C1 segment of cervical spinal cord (tissue), 14 donors: ENCODE measurements around the gene ERG.

Experiments used
- DNase-seq, 14 donors: peaks; one replicate each; lab custom pipeline; 2025; lab: John Stamatoyannopoulos, UW

Gene ERG

DNA sequence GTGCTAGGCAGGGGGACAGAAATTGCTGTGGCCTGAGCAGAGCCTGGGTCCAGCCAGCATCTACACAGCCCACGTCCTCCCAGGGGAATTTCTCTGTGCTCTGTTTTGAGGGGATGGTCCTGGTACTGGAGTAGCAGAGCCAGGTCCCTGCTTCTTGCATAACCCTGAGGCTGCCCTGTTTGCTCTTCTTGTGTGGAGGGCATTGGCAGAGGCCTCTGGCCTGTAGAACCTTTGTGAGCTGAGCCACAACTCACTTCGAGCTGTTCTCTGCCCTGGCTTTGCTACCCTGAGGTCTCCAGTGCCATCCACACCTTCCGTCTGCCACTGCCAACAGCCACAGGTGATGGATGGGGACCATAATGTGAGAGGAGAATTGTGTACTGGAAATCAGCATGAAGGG is 139.6 kb downstream of the ERG start:
- no peak for DNase-seq

DNA sequence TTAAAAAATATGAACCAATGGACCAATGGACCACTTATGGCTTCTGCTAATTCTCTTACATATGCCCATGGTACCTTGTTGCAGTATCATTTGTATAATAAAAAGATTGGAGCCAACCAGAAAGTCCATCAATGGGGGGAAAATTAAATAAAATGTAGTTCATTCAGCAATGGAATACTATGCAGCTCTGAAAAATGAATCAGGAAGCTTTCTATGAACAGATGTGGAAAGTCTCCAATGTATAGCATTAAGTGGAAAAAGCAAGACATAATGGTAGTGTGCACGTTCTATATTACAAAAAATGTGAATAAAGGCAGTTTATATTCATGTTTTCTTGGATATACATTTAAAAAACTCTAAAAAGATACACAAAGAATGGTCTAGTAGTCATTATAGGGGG is 140.2 kb downstream of the ERG start:
- no peak for DNase-seq

DNA sequence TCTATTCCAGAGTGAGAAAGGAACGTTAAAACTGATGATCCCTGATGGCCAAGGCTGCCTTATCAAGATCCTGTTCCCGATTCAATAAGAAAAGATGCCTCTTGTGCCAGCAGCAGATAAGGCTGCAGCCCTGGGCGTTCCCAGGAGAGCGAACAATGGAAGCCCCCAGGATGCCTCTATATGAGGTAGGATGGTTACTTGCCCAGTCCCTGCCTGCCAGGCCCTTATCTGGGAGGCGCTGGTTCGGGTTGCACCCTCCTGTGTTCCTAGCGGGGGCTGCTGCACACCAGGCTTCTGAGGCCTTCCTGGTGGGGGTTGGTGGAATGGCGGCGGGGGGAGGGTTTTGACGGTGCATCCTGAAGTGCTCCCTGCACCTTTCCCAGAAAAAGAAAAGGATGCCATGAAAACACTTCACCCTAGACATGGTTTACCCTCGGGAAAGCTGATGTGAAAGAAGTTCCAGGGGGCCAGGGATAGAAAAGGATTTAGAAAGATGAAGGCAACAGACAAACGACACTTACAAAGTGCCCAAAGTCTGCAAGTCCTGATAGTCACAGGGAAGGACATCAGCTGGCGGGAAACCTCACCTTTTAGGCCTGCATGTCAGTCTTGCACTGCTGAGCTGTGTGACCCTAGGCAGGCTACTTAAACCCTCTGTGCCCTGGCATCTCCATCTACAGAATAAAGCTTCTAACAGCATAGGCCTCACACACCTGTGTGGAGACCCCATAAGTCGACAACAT is 141.2 kb downstream of the ERG start:
- no peak for DNase-seq

DNA sequence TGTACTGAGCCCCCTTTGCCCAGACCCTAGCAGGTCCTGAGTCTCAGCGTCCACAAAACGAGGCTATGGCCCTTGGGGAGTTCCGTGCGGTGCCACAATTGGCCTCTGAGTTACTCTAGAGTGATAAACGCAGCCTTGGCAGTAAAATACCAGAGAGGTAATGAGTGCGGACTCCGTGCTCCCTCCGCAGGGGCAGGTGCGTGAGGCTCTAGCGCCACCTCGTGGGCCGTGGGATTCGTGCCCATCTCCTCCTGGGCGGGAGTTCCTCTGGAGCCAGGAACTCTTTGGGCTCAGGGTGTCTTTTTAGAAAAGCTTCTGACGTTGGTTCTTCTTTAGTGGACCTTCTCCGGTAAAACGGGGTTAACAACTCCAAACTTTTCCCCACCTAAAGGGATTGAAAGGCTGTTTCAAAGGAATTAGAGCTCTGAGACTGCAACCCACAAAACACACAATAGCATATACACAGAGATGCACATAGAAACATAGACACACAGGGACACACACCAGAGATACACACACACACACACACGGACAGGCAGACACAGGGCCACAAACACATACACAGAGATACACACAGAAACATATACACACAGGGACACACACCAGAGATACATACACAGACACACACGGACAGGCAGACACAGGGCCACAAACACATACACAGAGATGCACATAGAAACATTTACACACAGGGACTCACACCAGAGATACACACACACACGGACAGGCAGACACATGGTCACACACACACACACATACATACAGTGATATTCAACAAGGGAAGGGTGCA is 142.1 kb downstream of the ERG start:
- peak in 8 of 14 donors; percentile 4 to 51 (median 16) for DNase-seq

DNA sequence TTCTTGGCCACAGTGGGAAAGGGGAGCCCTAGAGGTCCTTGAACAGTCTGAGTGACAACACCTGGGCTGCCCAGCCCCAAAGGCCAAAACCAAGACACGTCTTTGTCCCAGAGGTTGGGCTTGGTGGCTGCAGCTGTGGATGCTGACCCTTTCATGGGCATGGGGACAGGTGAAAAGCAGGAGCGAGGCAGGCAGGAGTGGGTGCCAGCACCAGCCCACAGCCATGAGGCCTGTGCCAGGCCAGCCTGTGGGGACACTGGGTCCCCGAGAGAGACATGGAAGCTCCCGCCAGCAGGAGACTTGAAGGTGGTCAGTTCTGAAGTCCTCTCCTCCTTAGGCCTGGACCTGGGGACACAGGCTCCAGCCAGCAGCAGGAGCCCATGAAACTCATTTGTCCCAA is 142.9 kb downstream of the ERG start:
- DNase-seq, result no peak

DNA sequence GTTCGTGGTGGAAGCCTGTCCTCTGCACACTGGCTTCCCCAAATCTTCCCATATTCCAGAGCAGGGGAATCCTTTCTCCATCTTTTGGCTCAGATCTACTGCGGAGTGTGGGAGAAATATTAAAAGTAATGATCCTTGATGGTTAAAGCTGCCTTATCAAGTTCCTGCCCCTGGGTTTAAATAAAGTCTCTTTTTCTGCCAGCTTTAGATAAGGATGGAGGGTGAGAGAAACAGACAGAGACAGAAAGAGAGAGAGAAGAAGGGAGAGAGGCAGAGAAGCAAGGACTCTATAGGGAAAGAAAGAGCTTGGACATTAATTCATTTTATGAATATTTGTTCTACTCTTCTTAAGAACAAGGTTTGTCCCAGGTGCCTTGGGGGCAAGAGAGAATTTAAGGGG is 143.5 kb downstream of the ERG start:
- no peak for DNase-seq

DNA sequence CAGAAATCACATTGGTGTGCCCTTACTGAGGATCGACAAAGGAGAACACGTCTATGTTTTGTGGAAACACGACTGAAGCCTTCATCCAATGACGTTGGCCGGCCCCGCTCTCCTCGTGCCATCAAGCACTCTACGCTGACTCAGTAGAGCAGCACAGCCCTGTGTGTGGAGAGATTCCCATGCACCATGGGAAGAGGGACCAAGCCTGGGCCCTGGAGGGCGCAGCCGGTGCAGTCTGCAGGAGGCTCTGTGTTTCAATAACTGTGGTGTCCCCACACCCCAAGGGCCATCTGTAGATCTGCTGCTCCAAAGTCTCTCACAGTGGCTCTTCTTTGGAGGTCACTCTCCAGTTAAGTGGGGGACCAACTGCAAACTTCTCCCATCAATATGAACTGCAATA is 144.0 kb downstream of the ERG start:
- no peak for DNase-seq

DNA sequence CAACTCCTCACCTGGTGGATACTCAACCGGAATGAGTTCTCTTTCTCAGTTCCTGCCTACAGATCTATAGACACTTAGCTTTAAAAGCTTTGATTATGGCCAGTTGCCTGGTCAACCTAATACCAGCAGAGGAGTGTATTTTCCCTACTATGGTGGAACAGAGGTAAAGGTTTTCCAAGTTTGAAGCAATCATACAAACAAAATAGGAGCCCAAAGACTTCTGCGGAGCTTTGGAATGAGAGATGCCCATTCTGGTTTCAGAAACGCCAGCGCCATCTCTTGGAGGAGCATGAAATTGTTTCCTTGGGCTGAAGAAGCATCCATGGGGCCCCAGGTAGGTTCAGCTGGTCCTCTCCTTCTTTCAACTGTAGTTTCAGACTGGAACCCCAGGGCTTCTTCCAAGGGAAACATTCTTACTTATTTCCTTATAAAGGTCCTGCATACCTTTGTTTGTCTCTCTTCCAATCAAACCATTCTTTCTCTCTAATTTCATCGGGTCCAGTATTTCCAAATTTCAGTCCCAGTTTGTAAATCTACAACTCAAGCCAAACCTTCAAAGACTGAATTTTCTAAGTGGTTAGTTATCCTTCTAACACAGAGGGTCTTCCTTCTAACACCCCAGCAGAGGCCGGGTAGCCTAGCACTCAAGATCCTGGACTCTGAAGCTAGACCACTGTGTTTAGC is 145.6 kb downstream of the ERG start:
- DNase-seq, result no peak

DNA sequence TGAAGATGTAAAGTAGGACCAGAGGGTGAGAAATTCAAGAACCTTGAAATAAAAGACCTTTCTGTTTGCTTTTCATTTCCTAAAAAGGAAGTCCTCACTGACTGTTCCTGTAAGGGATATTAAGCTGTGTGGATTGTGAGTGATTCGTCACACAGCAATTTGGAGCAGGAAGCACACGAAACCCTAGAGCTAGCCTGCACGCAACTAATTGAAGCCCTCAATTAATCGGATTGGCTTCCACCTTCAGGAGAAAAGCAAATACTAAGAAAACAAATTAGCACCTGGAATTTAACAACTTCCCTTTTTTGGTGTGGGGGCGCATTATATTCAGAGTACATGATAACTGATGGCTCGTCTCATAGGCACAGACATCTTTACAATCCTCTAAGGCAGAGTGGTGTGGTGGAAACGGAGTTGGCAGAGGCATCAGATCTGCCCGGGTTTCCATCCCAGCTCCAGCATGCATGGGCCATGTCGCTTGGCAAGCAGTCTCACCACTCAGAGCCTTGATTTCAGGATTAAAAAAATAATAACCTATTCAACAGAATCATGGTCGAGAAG is 146.2 kb downstream of the ERG start:
- no peak for DNase-seq

DNA sequence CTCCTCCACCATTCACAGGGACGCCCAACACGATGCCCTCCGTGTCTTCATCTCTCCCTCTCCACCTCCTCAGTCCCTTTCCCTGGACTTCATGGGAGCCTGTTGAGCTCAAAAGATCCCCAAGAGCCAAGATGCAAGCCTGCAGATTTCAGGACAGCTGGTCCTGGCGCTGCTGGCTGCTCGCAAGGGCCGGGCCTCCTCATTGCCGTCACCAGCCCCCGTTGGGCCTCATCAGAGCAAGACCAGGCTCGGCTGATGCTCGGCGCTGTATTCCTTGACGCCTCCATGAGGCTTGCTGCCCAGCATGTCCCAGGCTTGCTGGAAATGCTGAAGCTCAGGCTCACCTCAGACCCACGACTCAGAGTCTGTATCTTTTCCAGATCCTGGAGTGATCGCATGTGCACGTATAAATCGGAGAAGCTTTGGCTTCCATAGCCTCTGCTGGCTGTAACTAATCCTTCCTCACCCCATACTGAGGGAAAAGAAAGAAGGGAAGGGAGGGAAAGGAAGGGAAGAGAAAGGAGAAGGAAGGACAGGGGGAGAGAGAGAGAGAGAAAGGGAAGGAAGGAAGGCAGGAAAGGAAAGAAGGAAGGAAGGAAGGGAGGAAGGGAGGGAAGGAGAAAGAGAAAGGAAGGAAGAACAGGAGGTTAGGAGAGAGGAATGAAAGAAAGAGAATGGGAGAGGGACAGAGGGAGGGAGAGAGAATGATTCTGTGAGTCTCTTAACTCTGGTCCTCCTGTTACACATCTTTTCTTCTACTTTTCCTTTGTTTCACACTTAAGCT is 146.9 kb downstream of the ERG start:
- no peak for DNase-seq

DNA sequence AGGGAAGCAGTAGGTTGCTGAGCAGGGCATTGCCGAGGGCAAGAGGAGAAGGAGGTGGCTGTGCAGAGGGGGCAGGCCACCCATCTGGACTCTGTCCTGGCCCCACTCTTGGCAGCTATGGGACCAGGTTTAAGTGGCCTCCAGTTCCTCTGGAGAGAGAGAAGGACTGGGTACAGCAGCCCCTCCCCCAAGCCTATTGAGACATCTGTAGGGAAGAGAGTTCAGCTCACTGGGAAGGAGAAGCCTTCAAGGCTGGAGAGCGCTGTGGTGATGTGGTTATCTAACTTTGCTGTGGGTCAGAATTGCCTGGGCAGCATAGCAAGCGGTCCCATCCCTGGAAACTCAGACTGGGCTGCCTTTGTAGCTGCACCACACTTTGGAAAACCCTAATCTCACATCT is 147.6 kb downstream of the ERG start:
- DNase-seq, result no peak

DNA sequence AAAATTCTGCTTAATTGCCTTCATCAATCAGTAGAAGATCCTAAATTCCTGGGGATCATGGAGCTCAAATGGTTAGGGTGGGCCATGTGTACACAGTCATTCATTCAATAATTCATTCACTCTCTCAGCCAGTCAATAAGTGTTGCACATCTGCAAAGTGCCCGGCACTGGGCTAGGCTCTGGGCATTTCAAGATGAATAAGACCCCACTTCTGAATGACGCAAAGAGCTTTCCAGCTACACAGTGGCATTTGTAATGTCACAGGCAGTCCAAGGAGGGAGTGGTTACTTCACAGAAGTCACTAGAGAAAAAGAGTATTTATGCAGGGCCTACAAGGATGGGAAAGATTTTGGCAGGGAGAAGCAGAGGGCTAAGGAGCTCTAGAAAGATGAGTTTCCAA is 148.3 kb downstream of the ERG start:
- no peak for DNase-seq

DNA sequence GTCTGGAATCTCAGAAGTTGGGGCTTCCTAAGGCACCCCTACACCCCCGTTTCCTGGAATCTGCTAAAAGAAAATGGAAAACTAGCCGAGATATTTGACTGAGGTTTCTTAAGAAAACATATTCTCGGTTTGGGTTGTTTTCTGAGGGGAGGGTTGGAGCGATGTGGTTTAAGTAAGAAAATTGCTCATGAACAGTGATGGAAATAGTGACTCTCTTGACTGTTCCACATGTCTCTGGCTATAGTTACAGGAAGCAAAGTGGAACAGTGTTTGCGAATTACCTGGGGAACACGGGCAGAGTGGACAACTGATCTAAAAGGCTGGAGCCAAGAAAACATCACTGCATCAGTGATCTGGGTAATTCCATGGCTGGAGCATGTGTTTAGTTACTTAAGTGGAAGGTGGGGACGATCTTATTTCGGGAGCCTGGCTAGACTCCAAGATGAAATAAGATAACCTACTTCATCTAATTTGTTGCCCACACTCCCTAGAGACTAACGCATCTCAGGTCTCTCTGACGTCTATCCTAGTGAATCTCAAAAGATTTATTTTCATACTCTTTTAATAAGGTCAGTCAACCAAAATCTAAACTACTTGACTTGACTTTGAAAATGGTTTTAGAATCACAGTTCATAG is 149.0 kb downstream of the ERG start:
- DNase-seq, result no peak

DNA sequence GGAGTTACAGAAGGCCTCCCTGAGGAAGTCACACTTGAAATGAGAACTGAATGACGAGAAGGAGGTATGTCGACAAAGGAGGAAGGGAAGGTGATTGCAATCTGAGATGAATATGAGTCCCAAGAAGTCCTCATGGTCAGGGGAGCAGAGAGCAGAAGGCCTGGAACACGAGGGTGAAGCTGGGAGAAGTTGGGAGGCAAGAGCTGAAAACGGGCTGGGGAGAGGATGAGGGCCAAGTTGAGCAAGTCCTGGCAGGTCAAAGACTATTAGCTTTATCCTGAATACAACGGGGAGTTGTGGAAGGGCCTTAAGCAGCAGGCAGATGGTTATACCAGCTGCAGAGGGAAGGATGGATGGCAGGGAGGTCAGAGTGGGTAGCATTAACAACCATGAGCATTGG is 152.0 kb downstream of the ERG start:
- DNase-seq, result no peak

DNA sequence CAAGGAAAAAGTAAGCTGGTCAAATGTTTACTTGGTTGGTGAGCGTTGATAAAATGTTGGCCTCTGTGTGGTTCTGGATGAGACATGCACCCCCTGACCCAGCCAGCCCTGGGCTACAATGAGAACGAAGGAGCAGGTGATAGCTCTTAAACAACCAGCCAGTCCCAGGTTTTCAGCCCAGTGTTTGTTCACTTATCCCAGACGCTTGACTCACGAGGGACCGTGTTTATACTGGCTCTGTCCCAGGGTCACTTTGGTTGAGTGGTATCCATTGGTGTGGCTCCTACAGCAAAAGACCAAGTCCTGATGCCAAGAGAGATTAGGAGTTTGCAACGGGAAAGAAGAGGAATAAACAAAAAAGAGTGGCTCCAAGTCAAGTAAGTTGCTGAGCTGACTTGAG is 154.6 kb downstream of the ERG start:
- DNase-seq, result no peak

DNA sequence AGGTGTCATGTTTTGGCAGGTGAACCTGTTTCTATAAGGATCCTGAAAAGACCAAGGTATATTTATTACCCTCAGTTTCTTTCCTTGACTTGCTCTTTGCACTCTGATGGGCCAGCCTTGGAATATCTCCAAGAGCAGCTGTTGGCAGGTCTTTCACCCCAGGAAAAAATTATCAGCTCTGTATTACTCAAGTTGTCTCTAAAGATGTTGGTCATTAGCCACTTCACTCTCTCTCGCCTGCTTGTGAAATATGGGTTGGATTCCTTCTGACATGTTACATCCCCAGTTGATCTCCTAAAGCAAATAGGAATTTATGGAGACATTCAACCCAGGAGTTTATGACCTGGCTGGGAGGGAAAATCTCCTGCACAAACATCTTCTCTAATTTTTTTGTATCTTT is 155.5 kb downstream of the ERG start:
- DNase-seq, result no peak

DNA sequence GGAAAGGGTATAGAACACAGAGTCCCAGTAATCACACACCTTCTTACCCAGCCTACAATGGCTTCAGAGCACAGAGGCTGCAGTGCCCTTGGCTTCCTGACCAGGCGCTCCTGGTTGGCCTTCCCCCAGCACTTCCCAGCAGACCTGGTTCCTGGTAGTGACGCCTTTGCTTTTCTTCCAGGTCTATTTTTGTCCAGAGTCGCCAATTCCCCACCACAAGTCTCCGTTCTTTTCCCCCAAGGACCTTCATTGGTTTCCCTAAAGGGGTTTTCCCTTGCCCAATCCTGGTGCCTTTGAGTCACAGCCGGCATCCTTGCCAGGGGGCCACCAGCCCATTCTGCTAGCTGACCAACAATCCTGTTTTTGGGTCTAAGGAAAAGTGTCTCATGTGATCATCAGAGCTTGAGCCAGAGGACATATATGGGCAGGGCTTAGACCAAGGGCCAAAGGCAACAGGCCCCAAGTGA is 156.7 kb downstream of the ERG start:
- DNase-seq, result no peak

DNA sequence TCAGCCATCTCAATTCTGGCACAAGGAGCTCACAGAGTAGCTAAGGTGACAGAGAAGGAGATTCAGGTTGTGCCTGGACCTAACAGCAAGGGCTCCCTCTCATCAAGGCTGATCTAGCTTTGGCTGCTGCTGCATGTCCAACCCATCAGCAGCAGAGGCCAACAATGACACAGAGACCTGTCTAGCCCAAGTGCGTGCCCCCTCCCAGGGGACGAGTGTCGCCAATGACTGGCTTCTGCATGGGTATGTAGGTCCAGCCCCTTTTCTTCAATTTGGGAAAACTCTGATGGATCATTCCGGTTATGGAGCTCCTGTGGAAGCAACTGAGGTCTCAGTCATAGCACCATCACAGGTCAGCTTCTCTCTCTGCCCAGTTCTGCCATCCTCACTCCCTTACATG is 158.1 kb downstream of the ERG start:
- DNase-seq, result no peak

DNA sequence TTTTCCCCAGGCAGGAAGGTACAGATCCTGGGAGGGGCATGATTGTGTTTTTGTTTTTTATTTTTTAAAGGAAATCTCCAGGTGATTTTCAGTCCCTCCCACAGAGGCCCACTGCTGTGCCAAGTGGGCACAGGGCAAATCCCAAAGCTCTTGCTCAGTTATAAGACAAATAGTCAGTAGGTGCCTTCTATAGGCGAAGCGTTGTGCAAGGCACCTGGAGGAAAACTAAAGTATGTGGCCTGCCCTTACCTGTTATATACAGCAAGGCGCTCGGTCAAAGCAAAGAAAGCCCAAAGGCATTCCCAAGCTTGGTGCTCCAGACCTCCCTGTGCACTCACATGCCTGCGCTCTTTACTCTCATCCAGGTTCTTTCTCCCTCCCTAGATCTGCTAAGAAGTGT is 160.5 kb downstream of the ERG start:
- no peak for DNase-seq

DNA sequence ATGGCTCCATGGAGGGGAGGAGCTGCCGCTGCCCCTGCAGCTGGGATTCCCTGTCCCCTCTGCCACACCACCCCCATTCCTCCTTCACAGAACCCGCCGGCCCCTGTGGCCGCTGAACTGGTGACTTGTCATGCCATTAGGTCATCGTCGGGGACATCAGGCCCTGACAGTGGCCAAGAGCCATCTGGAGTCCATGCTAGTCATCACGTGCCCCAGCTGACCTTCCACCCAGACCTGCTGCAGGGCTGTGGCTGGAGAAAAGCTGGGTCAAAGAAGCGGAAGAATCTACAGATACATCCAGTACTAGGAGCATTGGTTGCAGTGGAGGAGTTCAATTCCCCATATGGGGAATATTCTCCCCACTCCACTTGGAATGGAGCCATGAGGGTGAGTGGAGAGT is 163.4 kb downstream of the ERG start:
- DNase-seq, result no peak
